Neural progenitor cell (in vitro differentiated cells): ENCODE data around the gene IL16.

ENCODE experiments used
- EZH2 ChIP-seq: fragments of 200-600 bp; sonication (generic); IDR thresholded peaks from 2 replicates; pipeline ENCODE4 v1.6.1; 2017; ENCODE audit warnings: antibody characterized with exemption, mild to moderate bottlenecking, moderate library complexity
- EZH2phosphoT487 ChIP-seq: fragments of 200-600 bp; sonication (generic); IDR thresholded peaks from 2 replicates; pipeline ENCODE4 v1.6.1; 2017; ENCODE audit warnings: antibody characterized with exemption
- TF ChIP-seq, protein P1 (sequence below): fragments of 200-600 bp; sonication (generic); IDR thresholded peaks from 2 replicates; pipeline ENCODE4 v1.5.1; 2017; ENCODE audit warnings: antibody characterized with exemption, mild to moderate bottlenecking

DNA sequence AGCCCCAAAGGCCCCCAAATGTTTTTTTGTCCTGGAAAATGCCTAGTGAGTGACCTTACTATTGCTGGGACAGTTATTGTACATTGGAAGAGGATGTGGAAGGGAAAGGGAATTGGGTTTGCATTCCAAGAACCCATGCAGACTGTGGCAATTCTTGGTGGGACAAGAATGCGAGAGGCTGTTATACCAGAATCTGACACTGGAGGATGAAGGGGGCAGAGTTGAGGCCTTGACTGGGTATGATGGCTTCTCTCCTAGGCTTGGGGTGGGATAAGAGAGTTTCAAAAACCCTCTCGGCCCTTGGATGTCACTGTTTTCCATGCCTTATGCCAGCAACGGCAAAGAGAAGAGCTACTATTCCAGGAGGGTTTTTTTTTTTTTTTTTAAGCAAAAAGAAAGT is 25.3 kb downstream of the IL16 start:
- TF ChIP-seq, protein P1, sequence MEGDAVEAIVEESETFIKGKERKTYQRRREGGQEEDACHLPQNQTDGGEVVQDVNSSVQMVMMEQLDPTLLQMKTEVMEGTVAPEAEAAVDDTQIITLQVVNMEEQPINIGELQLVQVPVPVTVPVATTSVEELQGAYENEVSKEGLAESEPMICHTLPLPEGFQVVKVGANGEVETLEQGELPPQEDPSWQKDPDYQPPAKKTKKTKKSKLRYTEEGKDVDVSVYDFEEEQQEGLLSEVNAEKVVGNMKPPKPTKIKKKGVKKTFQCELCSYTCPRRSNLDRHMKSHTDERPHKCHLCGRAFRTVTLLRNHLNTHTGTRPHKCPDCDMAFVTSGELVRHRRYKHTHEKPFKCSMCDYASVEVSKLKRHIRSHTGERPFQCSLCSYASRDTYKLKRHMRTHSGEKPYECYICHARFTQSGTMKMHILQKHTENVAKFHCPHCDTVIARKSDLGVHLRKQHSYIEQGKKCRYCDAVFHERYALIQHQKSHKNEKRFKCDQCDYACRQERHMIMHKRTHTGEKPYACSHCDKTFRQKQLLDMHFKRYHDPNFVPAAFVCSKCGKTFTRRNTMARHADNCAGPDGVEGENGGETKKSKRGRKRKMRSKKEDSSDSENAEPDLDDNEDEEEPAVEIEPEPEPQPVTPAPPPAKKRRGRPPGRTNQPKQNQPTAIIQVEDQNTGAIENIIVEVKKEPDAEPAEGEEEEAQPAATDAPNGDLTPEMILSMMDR = peak; percentile 7
- TF ChIP-seq EZH2 (no peak), EZH2phosphoT487 (no peak)
